Stimulated activated CD8-positive, alpha-beta memory T cell treated with anti-CD3 and anti-CD28 coated beads, Interleukin-15, amount 100 ng/mL, for 1 hour (primary cell): Measurements from ENCODE around the gene C21orf58.

Experiments
- DNase-seq: peaks from one replicate; pipeline ENCODE4 v3.0.0-alpha.2; 2020; ENCODE audit warnings: low read depth

The C21orf58 gene

GRCh38 chr21:46255166-46255565, 68.5 kb downstream of the C21orf58 start:
- DNase-seq: no peak

DNA sequence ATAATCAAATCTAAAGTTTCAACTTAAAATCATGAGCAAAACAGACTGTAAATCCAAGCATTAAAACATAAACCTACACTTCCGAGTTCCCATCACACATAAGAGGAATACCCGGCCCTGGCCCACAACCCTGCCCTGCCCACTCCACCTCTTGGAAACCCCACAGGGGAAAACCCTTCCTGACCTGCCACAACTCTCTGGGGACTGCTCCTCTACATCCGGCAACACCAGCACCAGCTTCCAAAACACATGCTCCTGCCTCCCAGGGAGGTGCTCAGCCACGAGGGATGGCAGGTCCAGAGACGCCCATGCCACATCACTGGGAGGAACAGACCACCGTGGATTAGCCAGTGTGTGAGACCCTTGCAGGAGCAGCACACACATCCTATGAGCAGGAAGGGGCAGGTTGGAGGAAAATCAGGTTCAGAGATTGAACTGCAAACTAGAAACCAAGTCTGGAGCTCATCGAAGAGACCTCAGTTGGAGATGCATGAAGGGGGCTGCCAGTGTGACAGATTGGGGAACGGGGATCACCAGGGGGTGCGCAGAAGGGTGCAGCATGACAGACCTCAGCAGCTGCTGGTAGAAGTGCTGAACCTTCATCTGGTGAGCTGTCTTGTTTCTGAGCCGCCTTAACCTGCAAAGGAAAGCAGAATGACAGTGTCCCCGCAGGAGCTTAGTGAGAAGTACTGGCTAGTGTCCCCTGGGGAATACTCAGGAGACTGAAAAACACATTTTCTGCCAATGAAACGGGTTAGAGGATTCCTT, 69.3 kb downstream of the C21orf58 start:
- no peak for DNase-seq

GRCh38 chr21:46253610-46254124, 70.0 kb downstream of the C21orf58 start:
- DNase-seq: no peak

DNA sequence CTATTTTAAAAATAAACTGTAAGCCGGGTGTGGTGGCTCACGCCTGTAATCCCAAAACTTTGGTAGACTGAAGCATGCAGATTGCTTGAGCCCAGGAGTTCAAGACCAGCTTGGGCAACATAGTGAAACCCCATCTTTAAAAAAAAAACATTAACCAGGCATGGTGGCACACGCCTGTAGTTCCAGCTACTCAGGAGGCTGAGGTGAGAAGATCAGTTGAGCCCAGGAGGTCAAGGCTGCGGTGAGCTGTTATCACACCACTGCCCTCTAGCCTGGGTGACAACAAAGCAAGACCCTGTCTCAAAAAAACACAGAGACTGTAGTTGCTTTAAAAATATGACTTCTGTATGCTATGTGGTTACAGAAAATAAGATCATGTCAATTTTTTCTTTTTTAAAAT, 70.8 kb downstream of the C21orf58 start:
- DNase-seq: no peak
